Vagina (tissue), 2 donors: ENCODE results near the gene EXPH5.

Source experiments
- POLR2A ChIP-seq, 2 donors: fragments of 450-650 bp; IDR thresholded peaks; one replicate each; pipeline ENCODE4 v1.6.1; 2017; ENCODE audit warnings: antibody characterized with exemption in 2 of 2, mild to moderate bottlenecking in 2 of 2, moderate library complexity in 2 of 2
- TF ChIP-seq, protein P1 (sequence below), 3 experiments: fragments of 450-650 bp in 2 of 3; fragments of 200-600 bp in 1 of 3; sonication (generic) in 1 of 3; IDR thresholded peaks; one replicate each; pipeline ENCODE4 v1.5.1; 2017 to 2019; ENCODE audit warnings: antibody characterized with exemption in 3 of 3, mild to moderate bottlenecking in 2 of 3, moderate library complexity in 2 of 3

DNA sequence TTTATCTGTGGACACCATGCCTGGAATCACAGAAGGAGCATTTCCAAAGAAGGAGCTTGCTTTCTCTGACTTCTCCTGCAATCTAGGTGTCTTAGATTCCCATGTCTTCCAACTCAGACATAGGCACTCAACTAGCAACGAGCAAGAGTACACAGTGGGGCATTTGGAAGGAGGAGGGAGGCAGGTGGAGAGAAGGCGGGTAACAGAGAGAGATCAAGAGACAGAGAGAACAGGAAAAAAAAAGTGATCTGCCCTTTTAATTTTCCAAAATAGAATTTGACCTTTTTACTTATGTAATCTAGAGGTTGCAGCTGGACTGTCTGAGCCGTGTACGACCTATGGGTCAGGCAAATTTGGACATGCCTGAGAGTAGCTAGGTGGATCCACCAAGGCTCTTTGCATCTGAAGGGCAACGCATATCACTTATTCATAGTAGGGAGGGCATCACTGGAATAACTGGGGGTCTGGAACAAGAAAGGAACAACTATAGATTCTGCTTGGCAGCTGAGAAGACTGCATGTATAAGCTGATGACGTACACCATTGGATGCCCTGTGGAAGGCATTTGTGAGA lies 58.1 kb downstream of the EXPH5 start:
- TF ChIP-seq, protein P1, sequence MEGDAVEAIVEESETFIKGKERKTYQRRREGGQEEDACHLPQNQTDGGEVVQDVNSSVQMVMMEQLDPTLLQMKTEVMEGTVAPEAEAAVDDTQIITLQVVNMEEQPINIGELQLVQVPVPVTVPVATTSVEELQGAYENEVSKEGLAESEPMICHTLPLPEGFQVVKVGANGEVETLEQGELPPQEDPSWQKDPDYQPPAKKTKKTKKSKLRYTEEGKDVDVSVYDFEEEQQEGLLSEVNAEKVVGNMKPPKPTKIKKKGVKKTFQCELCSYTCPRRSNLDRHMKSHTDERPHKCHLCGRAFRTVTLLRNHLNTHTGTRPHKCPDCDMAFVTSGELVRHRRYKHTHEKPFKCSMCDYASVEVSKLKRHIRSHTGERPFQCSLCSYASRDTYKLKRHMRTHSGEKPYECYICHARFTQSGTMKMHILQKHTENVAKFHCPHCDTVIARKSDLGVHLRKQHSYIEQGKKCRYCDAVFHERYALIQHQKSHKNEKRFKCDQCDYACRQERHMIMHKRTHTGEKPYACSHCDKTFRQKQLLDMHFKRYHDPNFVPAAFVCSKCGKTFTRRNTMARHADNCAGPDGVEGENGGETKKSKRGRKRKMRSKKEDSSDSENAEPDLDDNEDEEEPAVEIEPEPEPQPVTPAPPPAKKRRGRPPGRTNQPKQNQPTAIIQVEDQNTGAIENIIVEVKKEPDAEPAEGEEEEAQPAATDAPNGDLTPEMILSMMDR (IDR thresholded peaks at IDR 0.05) = no peak
- TF ChIP-seq POLR2A (IDR thresholded peaks at IDR 0.05) = no peak
